Mesenchymal stem cell (in vitro differentiated cells and primary cell): ENCODE results near the gene CAD.
A peak's percentile ranks its signal among the peaks of the same experiment; 100 is the strongest.
"Not testable (repeated sequence)": the region's sequence is repeated elsewhere in the genome, so short reads cannot be mapped to it uniquely, and the experiment has no call there.

Source experiments
- DNase-seq: peaks from one replicate; pipeline ENCODE4 v3.0.0-alpha.2; 2013
- H2AFZ ChIP-seq: one replicate; pipeline ENCODE4 v1.6.1; 2013; ENCODE audit warnings: low read depth, mild to moderate bottlenecking, control low read depth, inconsistent platforms, low read length, moderate library complexity
- H2AK5ac ChIP-seq: 2 replicates; pipeline ENCODE4 v1.6.1; 2013; ENCODE audit warnings: low read length, moderate library complexity, mild to moderate bottlenecking, inconsistent platforms; ENCODE audit not compliant: severe bottlenecking
- H2BK120ac ChIP-seq: one replicate; pipeline ENCODE4 v1.6.1; 2013; ENCODE audit warnings: low read depth, mild to moderate bottlenecking, inconsistent platforms, low read length, moderate library complexity
- H2BK12ac ChIP-seq, 2 experiments: one replicate each; pipeline ENCODE4 v1.6.1; 2013; ENCODE audit warnings: inconsistent platforms in 2 of 2, low read length in 2 of 2, mild to moderate bottlenecking in 2 of 2, moderate library complexity in 2 of 2, control low read depth in 1 of 2
- H2BK15ac ChIP-seq: one replicate; pipeline ENCODE4 v1.6.1; 2013; ENCODE audit warnings: mild to moderate bottlenecking, low read depth, inconsistent platforms; ENCODE audit not compliant: poor library complexity, severe bottlenecking
- H2BK5ac ChIP-seq: 2 replicates; pipeline ENCODE4 v1.6.1; 2013; ENCODE audit warnings: low read depth, mild to moderate bottlenecking, low read length, control low read depth, inconsistent platforms; ENCODE audit not compliant: poor library complexity, severe bottlenecking
- H3K14ac ChIP-seq, 2 experiments: one replicate each; pipeline ENCODE4 v1.6.1; 2013; ENCODE audit warnings: inconsistent platforms in 2 of 2, low read length in 2 of 2, control low read depth in 1 of 2, mild to moderate bottlenecking in 1 of 2, moderate library complexity in 1 of 2
- H3K18ac ChIP-seq, 2 experiments: one replicate each; pipeline ENCODE4 v1.6.1; 2013; ENCODE audit warnings: inconsistent platforms in 2 of 2, low read length in 2 of 2, control low read depth in 1 of 2, low read depth in 1 of 2, mild to moderate bottlenecking in 1 of 2
- H3K23ac ChIP-seq, 2 experiments: one replicate each; pipeline ENCODE4 v1.6.1; 2013; ENCODE audit warnings: inconsistent platforms in 2 of 2, low read length in 2 of 2, mild to moderate bottlenecking in 2 of 2, moderate library complexity in 2 of 2, control low read depth in 1 of 2
- H3K27ac ChIP-seq: 2 replicates; pipeline ENCODE4 v1.5.1; 2013; ENCODE audit warnings: mild to moderate bottlenecking, moderate library complexity, low read length, control low read depth, inconsistent platforms; ENCODE audit not compliant: poor library complexity, severe bottlenecking
- H3K27me3 ChIP-seq, 2 experiments: 2 replicates each; pipeline versions ENCODE4 v1.6.1 to v1.7.0; 2013; ENCODE audit warnings: low read length in 2 of 2, mild to moderate bottlenecking in 2 of 2, moderate library complexity in 2 of 2, control low read depth in 1 of 2, inconsistent platforms in 1 of 2; ENCODE audit not compliant: control insufficient read depth in 1 of 2, insufficient read depth in 1 of 2
- H3K36me3 ChIP-seq, 2 experiments: 2 replicates each; pipeline versions ENCODE4 v1.6.1 to v1.7.0; 2013; ENCODE audit warnings: low read length in 2 of 2, control low read depth in 1 of 2, inconsistent platforms in 1 of 2, low read depth in 1 of 2, mild to moderate bottlenecking in 1 of 2; ENCODE audit not compliant: insufficient read depth in 2 of 2, control insufficient read depth in 1 of 2
- H3K4ac ChIP-seq, 2 experiments: one replicate each; pipeline ENCODE4 v1.6.1; 2013; ENCODE audit warnings: inconsistent platforms in 2 of 2, low read length in 2 of 2, mild to moderate bottlenecking in 2 of 2, moderate library complexity in 2 of 2, control low read depth in 1 of 2, low read depth in 1 of 2
- H3K4me1 ChIP-seq: 2 replicates; pipeline ENCODE4 v1.6.1; 2013; ENCODE audit warnings: low read depth, low read length, control low read depth; ENCODE audit not compliant: control insufficient read depth, insufficient read depth
- H3K4me2 ChIP-seq: 2 replicates; pipeline ENCODE4 v1.6.1; 2013; ENCODE audit warnings: low read length, mild to moderate bottlenecking, inconsistent platforms; ENCODE audit not compliant: poor library complexity, severe bottlenecking
- H3K4me3 ChIP-seq, 2 experiments: 2 replicates each; pipeline versions ENCODE4 v1.5.1 to v1.7.0; 2013; ENCODE audit warnings: low read length in 2 of 2, mild to moderate bottlenecking in 2 of 2, control low read depth in 1 of 2, low read depth in 1 of 2; ENCODE audit not compliant: insufficient read depth in 1 of 2
- H3K79me1 ChIP-seq: replicated peaks from 2 replicates; pipeline ENCODE4 v1.6.1; 2013; ENCODE audit warnings: mild to moderate bottlenecking, control low read depth, low read length, inconsistent platforms; ENCODE audit not compliant: poor library complexity, severe bottlenecking
- H3K9ac ChIP-seq: 2 replicates; pipeline ENCODE4 v1.7.0; 2013; ENCODE audit warnings: mild to moderate bottlenecking, low read length, moderate library complexity
- H3K9me3 ChIP-seq: 2 replicates; pipeline ENCODE4 v1.7.0; 2013; ENCODE audit warnings: mild to moderate bottlenecking, low read length; ENCODE audit not compliant: control insufficient read depth
- H4K8ac ChIP-seq: one replicate; pipeline ENCODE4 v1.6.1; 2013; ENCODE audit warnings: inconsistent platforms, mild to moderate bottlenecking, low read length, moderate library complexity
- H4K91ac ChIP-seq: one replicate; pipeline ENCODE4 v1.6.1; 2013; ENCODE audit warnings: mild to moderate bottlenecking, low read length, inconsistent platforms
- WGBS: methylation state at CpG from one replicate; pipeline ENCODE4 v1.1.7; 2013; ENCODE audit warnings: mixed read lengths; 5-methylcytosine and 5-hydroxymethylcytosine counted together

Gene CAD

DNA sequence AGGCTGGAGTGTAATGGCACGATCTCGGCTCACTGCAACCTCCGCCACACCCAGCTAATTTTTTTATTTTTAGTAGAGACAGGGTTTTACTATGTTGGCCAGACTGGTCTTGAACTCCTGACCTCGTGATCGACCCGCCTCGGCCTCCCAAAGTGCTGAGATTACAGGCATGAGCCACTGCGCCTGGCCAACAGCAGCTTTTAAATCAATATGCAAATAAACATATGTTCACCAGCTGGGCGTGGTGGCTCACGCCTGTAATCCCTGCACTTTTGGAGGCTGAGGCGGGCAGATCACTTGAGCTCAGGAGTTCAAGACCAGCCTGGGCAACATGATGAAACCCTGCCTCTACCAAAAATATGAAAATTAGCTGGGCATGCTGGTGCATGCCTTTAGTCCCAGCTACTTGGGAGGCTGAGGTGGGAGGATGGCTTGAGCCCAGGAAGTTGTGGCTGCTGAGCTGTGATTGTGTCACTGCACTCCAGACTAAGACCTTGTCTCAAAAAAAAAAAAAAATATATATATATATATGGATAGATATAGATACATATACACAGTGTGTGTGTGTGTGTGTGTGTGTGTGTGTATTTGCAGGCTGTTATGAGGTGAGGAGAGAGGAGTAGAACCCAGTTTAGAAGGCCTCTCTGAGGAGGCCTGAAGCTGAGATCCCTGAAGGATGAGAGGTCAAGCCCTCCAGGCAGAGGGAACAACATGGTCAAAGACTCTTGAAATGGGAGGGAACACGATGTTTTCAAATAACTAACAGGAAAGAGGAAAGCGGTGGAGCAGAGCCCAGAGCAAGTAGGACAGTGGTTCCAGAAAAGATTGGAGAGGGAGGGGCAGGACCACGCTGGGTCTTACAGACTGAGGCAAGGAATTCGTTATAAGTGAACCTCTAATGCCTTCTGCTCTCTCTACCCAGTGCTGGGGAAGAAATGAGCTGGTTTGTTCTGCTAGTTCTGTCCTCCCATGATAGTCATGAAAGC, 55.7 kb downstream of the CAD start:
- not testable (repeated sequence) for H2BK120ac ChIP-seq, H3K4me2 ChIP-seq, H3K79me1 ChIP-seq, H3K18ac ChIP-seq, H3K4ac ChIP-seq, H4K8ac ChIP-seq, H3K4me3 ChIP-seq, H3K4me1 ChIP-seq, H2BK12ac ChIP-seq, H3K36me3 ChIP-seq, H4K91ac ChIP-seq, H2BK15ac ChIP-seq, H2BK5ac ChIP-seq, H3K9ac ChIP-seq, H3K23ac ChIP-seq, H2AK5ac ChIP-seq, H3K14ac ChIP-seq, H2AFZ ChIP-seq, H3K27ac ChIP-seq, DNase-seq, H3K9me3 ChIP-seq
- 86% methylated on average over 12 of the region's 15 CpGs for WGBS
- H3K27me3 ChIP-seq = peaks cover 50 to 51% of the 10 kb centered on the region in 2 experiments

DNA sequence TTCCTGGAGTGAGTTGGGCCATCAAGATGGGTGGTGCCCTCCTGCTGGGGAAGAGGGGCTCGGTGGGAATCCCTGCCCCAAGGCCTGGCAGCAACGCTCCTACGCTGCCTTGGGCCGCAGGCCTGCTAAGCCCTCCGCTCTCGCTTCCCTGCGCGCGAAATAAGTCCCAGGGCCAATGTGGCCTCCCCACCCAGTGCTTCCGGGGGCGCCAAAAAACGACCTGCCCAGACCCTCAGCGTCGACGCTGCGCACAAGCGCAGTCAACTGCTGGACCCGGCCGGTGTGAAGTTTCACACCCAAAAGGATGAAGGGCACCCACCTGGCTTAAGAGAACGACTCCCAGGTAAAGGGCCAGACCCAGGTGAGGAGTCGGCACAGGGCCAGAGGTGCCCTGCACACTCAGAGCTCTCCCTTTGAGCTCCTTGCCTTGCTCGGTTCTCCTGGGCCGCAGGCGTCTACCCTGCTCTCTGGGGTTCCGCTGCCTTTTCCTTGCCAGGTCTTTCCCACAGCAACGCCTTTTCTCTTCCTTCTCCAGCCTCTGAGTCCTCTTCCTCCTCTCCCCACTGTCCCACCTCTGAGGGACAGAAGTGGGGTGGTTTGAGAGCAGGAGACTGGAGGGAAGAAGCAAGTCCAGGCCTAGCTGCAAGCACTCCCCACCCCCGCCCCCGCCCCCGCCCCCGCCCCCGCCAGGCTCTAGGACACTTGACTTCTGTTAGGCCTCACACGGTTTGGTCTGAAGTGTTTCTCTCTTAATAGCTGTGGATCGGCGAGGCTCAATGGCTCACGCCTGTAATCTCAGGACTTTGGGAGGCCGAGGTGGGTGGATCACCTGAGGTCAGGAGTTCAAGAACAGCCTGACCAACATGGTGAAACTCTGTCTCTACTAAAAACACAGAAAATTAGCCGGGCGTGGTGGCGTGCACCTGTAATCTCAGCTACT, 58.3 kb downstream of the CAD start, which contains the start of gene DNAJC5G:
Gene DNAJC5G (plus strand): TSS at position 223 of the 940 bp plus-strand sequence. CDS start 1,296 bp downstream, outside the sequence.
- Histone ChIP-seq H3K4me3 (no peak within 1 kb of the TSS), H4K91ac (no peak within 1 kb of the TSS), H3K79me1 (no peaks in the 10 kb centered on the region), H3K36me3 (no peaks in the 10 kb centered on the region), H2BK120ac (no peak within 1 kb of the TSS), H2BK15ac (no peak within 1 kb of the TSS), H3K4me1 (no peaks in the 10 kb centered on the region), H2BK5ac (no peak within 1 kb of the TSS), H3K14ac (no peak within 1 kb of the TSS), H3K27me3 (peaks cover 39 to 43% of the 10 kb centered on the region in 2 experiments), H3K9me3 (no peaks in the 10 kb centered on the region), H2BK12ac (no peak within 1 kb of the TSS), H3K27ac (no peak within 1 kb of the TSS), H3K23ac (peak within 1 kb of the TSS in 1 of 2 experiments; percentile 57), H3K9ac (no peak within 1 kb of the TSS), H2AFZ (no peak within 1 kb of the TSS), H3K4me2 (no peak within 1 kb of the TSS), H2AK5ac (no peak within 1 kb of the TSS), H3K18ac (no peak within 1 kb of the TSS), H3K4ac (no peak within 1 kb of the TSS), H4K8ac (no peak within 1 kb of the TSS)
- DNase-seq = no peak
- 86% methylated on average over 32 of the region's 39 CpGs for WGBS

DNA sequence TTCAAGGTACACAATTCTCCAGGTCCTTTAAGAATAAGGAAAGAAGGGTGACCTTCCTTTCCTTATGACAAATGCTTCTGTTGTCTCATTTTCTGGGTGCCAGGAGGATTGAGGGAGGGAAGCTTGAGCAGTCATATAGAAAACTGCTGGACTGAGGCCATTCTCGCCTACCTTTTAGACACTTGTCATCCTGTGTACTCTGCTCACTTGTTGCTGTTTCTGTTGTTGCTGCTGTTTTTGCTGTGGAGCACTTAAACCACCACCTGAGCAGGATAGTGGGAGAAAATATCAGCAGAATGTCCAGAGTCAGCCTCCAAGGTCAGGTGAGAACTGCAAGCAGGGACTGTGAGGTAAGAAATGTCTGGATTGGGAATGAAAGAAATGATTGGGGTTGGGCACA, 60.8 kb downstream of the CAD start:
- Histone ChIP-seq H2BK12ac (no peak overlapping the region), H3K79me1 (no peaks in the 10 kb centered on the region), H3K4me2 (no peak overlapping the region), H3K23ac (no peak overlapping the region), H2BK15ac (no peak overlapping the region), H2BK120ac (no peak overlapping the region), H2BK5ac (no peak overlapping the region), H3K36me3 (no peaks in the 10 kb centered on the region), H3K4me1 (peaks cover 3% of the 10 kb centered on the region), H3K27ac (no peak overlapping the region), H2AK5ac (no peak overlapping the region), H3K9me3 (no peaks in the 10 kb centered on the region), H3K9ac (no peak overlapping the region), H3K4ac (no peak overlapping the region), H3K18ac (no peak overlapping the region), H3K4me3 (no peak overlapping the region), H3K27me3 (peaks cover 35 to 61% of the 10 kb centered on the region in 2 experiments), H4K8ac (no peak overlapping the region), H2AFZ (no peak overlapping the region), H3K14ac (no peak overlapping the region), H4K91ac (no peak overlapping the region)
- 88% methylated on average over 1 of the region's 1 CpG for WGBS
- DNase-seq = no peak

DNA sequence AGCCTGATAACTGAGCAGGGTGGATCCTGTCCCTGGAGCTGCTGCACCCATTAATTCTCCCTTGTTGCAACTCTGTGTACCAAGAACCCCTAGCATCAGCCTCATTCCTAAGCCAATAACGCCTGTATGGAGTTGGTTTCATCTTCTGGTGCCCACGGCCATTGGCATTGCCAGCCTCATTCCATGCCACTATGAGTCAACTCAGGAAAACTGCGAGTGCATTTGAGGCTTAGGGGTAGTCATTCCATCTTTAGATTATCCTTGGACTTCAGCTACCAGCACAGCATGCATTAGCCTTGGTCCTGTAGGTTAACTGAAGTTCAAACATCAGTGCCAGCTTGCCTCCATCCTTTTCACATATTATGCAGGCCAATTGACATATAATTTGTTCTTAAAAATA, 63.7 kb downstream of the CAD start:
- H3K9me3 ChIP-seq = no peaks in the 10 kb centered on the region
- WGBS = 82% methylated on average over 3 of the region's 3 CpGs
- no peak overlapping the region for H3K4ac ChIP-seq
- peaks cover 34 to 64% of the 10 kb centered on the region in 2 experiments for H3K27me3 ChIP-seq
- no peak overlapping the region for H4K8ac ChIP-seq
- no peak overlapping the region for H3K27ac ChIP-seq
- H2BK120ac ChIP-seq = no peak overlapping the region
- H3K4me3 ChIP-seq = no peak overlapping the region
- H3K14ac ChIP-seq = no peak overlapping the region
- no peak overlapping the region for H2BK12ac ChIP-seq
- H3K79me1 ChIP-seq = no peaks in the 10 kb centered on the region
- no peak overlapping the region for H3K4me2 ChIP-seq
- no peak overlapping the region for H3K9ac ChIP-seq
- H2AK5ac ChIP-seq = no peak overlapping the region
- H2BK15ac ChIP-seq = no peak overlapping the region
- H2AFZ ChIP-seq = no peak overlapping the region
- no peak overlapping the region for H3K23ac ChIP-seq
- H4K91ac ChIP-seq = no peak overlapping the region
- H3K18ac ChIP-seq = no peak overlapping the region
- H3K36me3 ChIP-seq = no peaks in the 10 kb centered on the region
- peaks cover 3% of the 10 kb centered on the region for H3K4me1 ChIP-seq
- H2BK5ac ChIP-seq = no peak overlapping the region
- no peak for DNase-seq
